ENCODE results near the gene CDRT15. TPM values are rescaled to one million over a fixed set of nuclear protein-coding genes. Genes with fewer than 3 reads are reported as not detected.
"Not testable (repeated sequence)": the region's sequence is repeated elsewhere in the genome, so short reads cannot be mapped to it uniquely, and the experiment has no call there.

Gene CDRT15
- total RNA-seq, 1 donor from 2014 or later: not detected

DNA sequence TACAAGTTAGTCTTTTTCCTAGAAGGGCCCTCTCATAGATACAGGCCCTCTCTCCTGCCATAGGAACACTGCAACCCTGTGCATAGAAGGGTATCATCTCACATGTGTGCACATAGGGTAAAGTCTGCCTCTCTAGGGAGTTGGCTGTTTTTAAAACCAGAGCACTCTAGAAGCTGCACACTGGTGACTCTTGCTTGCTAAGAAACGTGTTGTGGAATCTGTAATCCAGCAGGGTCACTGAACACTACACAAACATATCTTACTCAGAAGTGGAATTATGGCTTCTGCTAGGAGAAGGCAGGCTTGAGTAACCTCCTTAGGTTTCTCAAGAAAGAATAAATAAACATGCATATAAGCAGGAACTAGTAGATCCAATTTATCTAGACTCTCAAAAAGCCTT, 45.9 kb downstream of the CDRT15 start:
- intact Hi-C loops (cut with micrococcal nuclease): not testable (repeated sequence)

DNA sequence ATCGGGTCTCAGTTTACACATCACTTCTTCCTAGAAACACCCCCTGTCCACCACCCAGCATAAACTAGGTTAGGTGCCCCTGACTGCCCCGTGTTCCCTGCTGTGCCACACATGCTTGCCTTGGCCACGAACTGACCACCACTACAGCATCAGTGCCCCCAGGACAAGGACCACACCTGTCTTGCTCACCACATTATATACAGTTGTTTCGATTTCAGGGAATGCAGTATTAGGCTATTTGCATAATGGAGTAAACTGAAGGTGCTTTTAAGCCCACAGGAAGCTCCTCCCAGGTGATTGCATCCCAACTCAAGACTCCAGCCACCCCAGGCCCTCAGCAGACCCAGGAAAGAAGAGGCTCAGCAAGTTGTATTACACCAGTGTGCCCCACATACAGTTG, 50.2 kb downstream of the CDRT15 start:
- intact Hi-C loops (cut with micrococcal nuclease): not testable (repeated sequence)

Other genes with a start within 250 kb of the CDRT15 start
- gene COX10, start 167.4 kb downstream of the CDRT15 start, total RNA-seq: 32.3 and 38.7 TPM in 2 replicates
- gene HS3ST3B1, start 64.2 kb upstream of the CDRT15 start, total RNA-seq: 51.0 and 53.9 TPM in 2 replicates